ENCODE measurements around the gene MED27.

DNA sequence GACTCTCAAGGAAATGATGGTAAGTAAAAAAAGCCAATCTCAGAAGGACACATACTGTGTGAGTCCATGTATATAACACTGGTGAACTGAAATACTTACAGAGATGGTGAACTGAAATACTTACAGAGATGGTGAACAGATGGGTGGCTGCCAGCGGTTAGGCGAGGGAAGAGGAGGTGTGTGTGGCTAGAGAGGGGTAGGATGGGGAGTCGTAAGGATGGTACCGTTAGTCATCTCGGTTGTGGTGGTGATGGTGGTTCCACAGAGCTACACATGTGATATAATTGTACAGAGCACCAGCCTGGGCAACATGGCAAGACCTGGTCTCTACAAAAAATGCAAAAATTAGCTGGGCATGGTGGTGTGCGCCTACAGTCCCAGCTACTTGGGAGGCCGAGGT, 226.2 kb downstream of the MED27 start:
- TF ChIP-seq E2F4 (IDR thresholded peaks at IDR 0.05; ENCODE audit: low read depth, low read length) = no peak
- TF ChIP-seq, protein P1, sequence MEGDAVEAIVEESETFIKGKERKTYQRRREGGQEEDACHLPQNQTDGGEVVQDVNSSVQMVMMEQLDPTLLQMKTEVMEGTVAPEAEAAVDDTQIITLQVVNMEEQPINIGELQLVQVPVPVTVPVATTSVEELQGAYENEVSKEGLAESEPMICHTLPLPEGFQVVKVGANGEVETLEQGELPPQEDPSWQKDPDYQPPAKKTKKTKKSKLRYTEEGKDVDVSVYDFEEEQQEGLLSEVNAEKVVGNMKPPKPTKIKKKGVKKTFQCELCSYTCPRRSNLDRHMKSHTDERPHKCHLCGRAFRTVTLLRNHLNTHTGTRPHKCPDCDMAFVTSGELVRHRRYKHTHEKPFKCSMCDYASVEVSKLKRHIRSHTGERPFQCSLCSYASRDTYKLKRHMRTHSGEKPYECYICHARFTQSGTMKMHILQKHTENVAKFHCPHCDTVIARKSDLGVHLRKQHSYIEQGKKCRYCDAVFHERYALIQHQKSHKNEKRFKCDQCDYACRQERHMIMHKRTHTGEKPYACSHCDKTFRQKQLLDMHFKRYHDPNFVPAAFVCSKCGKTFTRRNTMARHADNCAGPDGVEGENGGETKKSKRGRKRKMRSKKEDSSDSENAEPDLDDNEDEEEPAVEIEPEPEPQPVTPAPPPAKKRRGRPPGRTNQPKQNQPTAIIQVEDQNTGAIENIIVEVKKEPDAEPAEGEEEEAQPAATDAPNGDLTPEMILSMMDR (IDR thresholded peaks at IDR 0.05 in 2 of 3, conservative IDR thresholded peaks at IDR 0.05 in 1 of 3; ENCODE audit: control insufficient read depth in 2 of 3, extremely low read depth in 1 of 3, insufficient read depth in 1 of 3, low read depth in 3 of 3, low read length in 3 of 3) = no peak
- no peak for TF ChIP-seq DPF2 (IDR thresholded peaks at IDR 0.05)
- TF ChIP-seq ZNF207 (IDR thresholded peaks at IDR 0.05; ENCODE audit: borderline replicate concordance) = no peak
- TF ChIP-seq ZNF592 (IDR thresholded peaks at IDR 0.05) = no peak
- TF ChIP-seq POLR2A (IDR thresholded peaks at IDR 0.05; ENCODE audit: low read depth, low read length) = no peak
- no peak for TF ChIP-seq CBFB (IDR thresholded peaks at IDR 0.05; ENCODE audit: low read depth)
- no peak for TF ChIP-seq MYC (IDR thresholded peaks at IDR 0.05; ENCODE audit: insufficient read depth, insufficient read length, insufficient replicate concordance, low read length, severe bottlenecking)
- no peak for TF ChIP-seq TBL1XR1 (IDR thresholded peaks at IDR 0.05; ENCODE audit: low read depth, low read length)
- TF ChIP-seq POLR2AphosphoS2 (IDR thresholded peaks at IDR 0.05; ENCODE audit: low read depth, low read length) = no peak
